B cell (primary cell): ENCODE results near the gene SLC35A3. TPM values are rescaled to one million over a fixed set of nuclear protein-coding genes. Genes with fewer than 3 reads are reported as not detected.
A peak's percentile ranks its signal among the peaks of the same experiment; 100 is the strongest.

Experiments
- ATAC-seq: fragments of 200-7000 bp; cut with Tn5 transposase; one replicate; pipeline ENCODE4 v1.10.0; 2021; ENCODE audit warnings: low read depth, mild to moderate bottlenecking, moderate number of reproducible peaks, moderate library complexity
- CTCF ChIA-PET: fragments of 350-600 bp; sonication (Branson Sonifier 250); formaldehyde crosslinking; loops from one replicate; lab custom pipeline; 2021; ENCODE audit warnings: antibody characterized with exemption, inconsistent platforms; lab: Charles Lee
- POLR2A ChIA-PET: fragments of 350-600 bp; sonication (Branson Sonifier 250); formaldehyde crosslinking; loops from one replicate; lab custom pipeline; 2021; ENCODE audit warnings: antibody characterized with exemption; lab: Charles Lee
- DNase-seq: peaks from one replicate; pipeline ENCODE4 v3.0.0; 2013
- H2AFZ ChIP-seq: 2 replicates; pipeline ENCODE4 v1.6.1; 2012; ENCODE audit warnings: mild to moderate bottlenecking, low read depth, low read length; ENCODE audit not compliant: insufficient read depth, poor library complexity, severe bottlenecking
- H3K27ac ChIP-seq, 2 donors: 1 replicate in 1 of 2; 2 replicates in 1 of 2; pipeline ENCODE4 v1.5.1; 2012 to 2013; ENCODE audit warnings: low read length in 2 of 2, mild to moderate bottlenecking in 2 of 2, moderate library complexity in 1 of 2
- H3K27me3 ChIP-seq, 4 experiments: fragments of 200-600 bp in 1 of 4; sonication (generic) in 1 of 4; replicated peaks in 1 of 4; 1 replicate in 2 of 4; 2 replicates in 2 of 4; pipeline versions ENCODE4 v1.6.1 to v1.7.0; 2013 to 2016; ENCODE audit warnings: low read length in 3 of 4, mild to moderate bottlenecking in 2 of 4, mixed read lengths in 1 of 4, moderate library complexity in 1 of 4; ENCODE audit not compliant: insufficient read depth in 4 of 4, control insufficient read depth in 3 of 4; ENCODE audit errors: control extremely low read depth in 1 of 4
- H3K36me3 ChIP-seq, 2 experiments: replicated peaks in 1 of 2; 1 replicate in 1 of 2; 2 replicates in 1 of 2; pipeline versions ENCODE4 v1.6.1 to v1.7.1; 2013; ENCODE audit warnings: low read length in 1 of 2; ENCODE audit not compliant: insufficient read depth in 2 of 2, control insufficient read depth in 1 of 2; ENCODE audit errors: control extremely low read depth in 1 of 2, extremely low read depth in 1 of 2
- H3K4me1 ChIP-seq, 2 donors: fragments of 200-600 bp in 1 of 2; sonication (generic) in 1 of 2; 1 replicate in 1 of 2; 2 replicates in 1 of 2; pipeline versions ENCODE4 v1.5.1 to v1.6.1; 2013 to 2017; ENCODE audit warnings: low read length in 2 of 2; ENCODE audit not compliant: control insufficient read depth in 2 of 2, insufficient read depth in 2 of 2
- H3K4me2 ChIP-seq: replicated peaks from 2 replicates; pipeline ENCODE3; 2012; ENCODE audit warnings: mild to moderate bottlenecking, low read depth, low read length; ENCODE audit not compliant: poor library complexity, severe bottlenecking
- H3K4me3 ChIP-seq, 5 experiments: fragments of 200-600 bp in 1 of 5; sonication (generic) in 1 of 5; 1 replicate in 3 of 5; 2 replicates in 2 of 5; pipeline versions ENCODE4 v1.5.1 to v1.7.0; 2011 to 2016; ENCODE audit warnings: low read length in 4 of 5, mild to moderate bottlenecking in 4 of 5, low read depth in 2 of 5, control low read depth in 1 of 5, moderate library complexity in 1 of 5; ENCODE audit not compliant: insufficient read depth in 1 of 5; ENCODE audit errors: control extremely low read depth in 1 of 5, extremely low read depth in 1 of 5
- H3K79me2 ChIP-seq: fragments of 200-600 bp; sonication (generic); one replicate; pipeline ENCODE4 v1.6.0; 2016; ENCODE audit warnings: low read length; ENCODE audit not compliant: control insufficient read depth, insufficient read depth
- H3K9ac ChIP-seq: fragments of 200-600 bp; sonication (generic); 2 replicates; pipeline ENCODE4 v1.6.1; 2017; ENCODE audit warnings: mild to moderate bottlenecking, low read length, moderate library complexity
- H3K9me3 ChIP-seq, 3 donors: one replicate each; pipeline versions ENCODE4 v1.6.1 to v1.7.1; 2013; ENCODE audit warnings: low read length in 2 of 3; ENCODE audit not compliant: control insufficient read depth in 2 of 3, insufficient read depth in 1 of 3; ENCODE audit errors: control extremely low read depth in 1 of 3
- H4K20me1 ChIP-seq: 2 replicates; pipeline ENCODE4 v1.6.0; 2012; ENCODE audit warnings: mild to moderate bottlenecking, low read length; ENCODE audit not compliant: insufficient read depth, control insufficient read depth, poor library complexity, severe bottlenecking
- H3K27ac Mint-ChIP-seq: one replicate; pipeline ENCODE4 v1.8.0; 2021; ENCODE audit warnings: mixed read lengths
- H3K27me3 Mint-ChIP-seq: one replicate; pipeline ENCODE4 v1.8.0; 2021; ENCODE audit warnings: mixed read lengths
- H3K4me1 Mint-ChIP-seq: one replicate; pipeline ENCODE4 v1.8.0; 2021; ENCODE audit warnings: mixed read lengths
- H3K4me3 Mint-ChIP-seq: one replicate; pipeline ENCODE4 v1.8.0; 2021; ENCODE audit warnings: mixed read lengths
- H3K9me3 Mint-ChIP-seq: one replicate; pipeline ENCODE4 v1.8.0; 2022; ENCODE audit warnings: mixed read lengths; ENCODE audit not compliant: insufficient read depth
- CTCF ChIP-seq: fragments of 200-600 bp; IDR thresholded peaks from one replicate; pipeline ENCODE4 v1.8.0; 2022; ENCODE audit warnings: antibody characterized with exemption, mild to moderate bottlenecking
- EZH2 ChIP-seq: IDR thresholded peaks from 2 replicates; pipeline ENCODE4 v1.6.1; 2012; ENCODE audit warnings: borderline replicate concordance, low read depth, mild to moderate bottlenecking, moderate library complexity, low read length; ENCODE audit not compliant: insufficient read depth, poor library complexity, severe bottlenecking
- WGBS: methylation state at CpG from one replicate; pipeline ENCODE4 v1.1.5; 2013; ENCODE audit warnings: missing lambda C conversion rate; ENCODE audit not compliant: insufficient coverage; 5-methylcytosine and 5-hydroxymethylcytosine counted together
- intact Hi-C: fragments of 100-400 bp; cut with micrococcal nuclease; formaldehyde crosslinking; loops from one replicate; pipeline ENCODE4 v1.10.0; 2022
- polyA plus RNA-seq: library from polyadenylated mRNA; depleted of rRNA; stranded (reverse); fragments of >200 nt; gene quantifications from 2 replicates; pipeline ENCODE4 v1.2.3, GENCODE V29; 2012
- total RNA-seq, 2 donors: library from RNA; stranded (reverse); fragments of 120-200 nt in 1 of 2; gene quantifications; 1 replicate in 1 of 2; 2 replicates in 1 of 2; pipeline versions ENCODE4 v1.2.3 to v1.2.4, GENCODE V29; 2013 to 2022

Gene SLC35A3
- total and polyA plus RNA-seq, 2 donors (not counting 1 experiment from before 2014, with no cell fraction given), result 10.7 to 30.2 TPM

- Histone ChIP-seq H3K27ac (no peak overlapping the region), H2AFZ (no peak overlapping the region), H3K4me2 (no peak overlapping the region), H3K79me2 (peaks cover 10% of the 10 kb centered on the region), H3K36me3 (no peaks in the 10 kb centered on the region), H3K9ac (no peak overlapping the region), H3K9me3 (no peaks in the 10 kb centered on the region), H4K20me1 (no peaks in the 10 kb centered on the region), H3K27me3 (no peaks in the 10 kb centered on the region), H3K4me3 (no peak overlapping the region), H3K4me1 (peaks cover 8% of the 10 kb centered on the region in 2 donors)
- Mint-ChIP-seq H3K27me3 (no peaks in the 10 kb centered on the region), H3K4me3 (no peak overlapping the region), H3K9me3 (no peaks in the 10 kb centered on the region), H3K4me1 (peaks cover 22% of the 10 kb centered on the region), H3K27ac (no peak overlapping the region)
- intact Hi-C loops, result no loop called here
- DNase-seq (no peak), ATAC-seq (no peak)
- no CpG with 5 or more reads among the region's 2 CpGs for WGBS
- POLR2A ChIA-PET, result no interaction called here
- CTCF ChIA-PET, result no interaction called here
- TF ChIP-seq CTCF (no peak), EZH2 (no peak)
These were observed 4.0 kb upstream of the SLC35A3 start for GRCh38 chr1:99965646-99966375.

GRCh38 chr1:99968214-99968613 is 1.6 kb upstream of the SLC35A3 start:
- Histone ChIP-seq H3K9me3 (no peaks in the 10 kb centered on the region), H3K9ac (no peak overlapping the region), H2AFZ (no peak overlapping the region), H4K20me1 (no peaks in the 10 kb centered on the region), H3K79me2 (peaks cover 34% of the 10 kb centered on the region), H3K4me2 (no peak overlapping the region), H3K36me3 (no peaks in the 10 kb centered on the region), H3K27ac (no peak overlapping the region), H3K4me1 (peaks cover 10% of the 10 kb centered on the region in 2 donors), H3K4me3 (no peak overlapping the region), H3K27me3 (no peaks in the 10 kb centered on the region)
- ChIA-PET POLR2A (no interaction called here), CTCF (interaction anchor here (0.6 kb wide), 1 partner anchor 65 kb away, joined by 3 read pairs; no protein-coding TSS in a partner anchor)
- peak overlapping the region; percentile 33 for H3K4me3 Mint-ChIP-seq
- DNase-seq (no peak), ATAC-seq (no peak)
- 100% methylated on average over 2 of the region's 4 CpGs for WGBS
- TF ChIP-seq EZH2, result no peak
- no peak for TF ChIP-seq CTCF
- H3K27ac Mint-ChIP-seq, result no peak overlapping the region
- no peaks in the 10 kb centered on the region for H3K9me3 Mint-ChIP-seq
- intact Hi-C loops, result no loop called here
- peaks cover 31% of the 10 kb centered on the region for H3K4me1 Mint-ChIP-seq
- no peaks in the 10 kb centered on the region for H3K27me3 Mint-ChIP-seq
